HG03460 (cell line): ENCODE data around the gene RETREG1.
"Not testable (repeated sequence)": the region's sequence is repeated elsewhere in the genome, so short reads cannot be mapped to it uniquely, and the experiment has no call there.

ENCODE experiments used
- ATAC-seq: cut with Tn5 transposase; IDR thresholded peaks from one replicate; pipeline ENCODE4 v1.9.1; 2021; ENCODE audit not compliant: unreplicated experiment

The RETREG1 gene, protein sequence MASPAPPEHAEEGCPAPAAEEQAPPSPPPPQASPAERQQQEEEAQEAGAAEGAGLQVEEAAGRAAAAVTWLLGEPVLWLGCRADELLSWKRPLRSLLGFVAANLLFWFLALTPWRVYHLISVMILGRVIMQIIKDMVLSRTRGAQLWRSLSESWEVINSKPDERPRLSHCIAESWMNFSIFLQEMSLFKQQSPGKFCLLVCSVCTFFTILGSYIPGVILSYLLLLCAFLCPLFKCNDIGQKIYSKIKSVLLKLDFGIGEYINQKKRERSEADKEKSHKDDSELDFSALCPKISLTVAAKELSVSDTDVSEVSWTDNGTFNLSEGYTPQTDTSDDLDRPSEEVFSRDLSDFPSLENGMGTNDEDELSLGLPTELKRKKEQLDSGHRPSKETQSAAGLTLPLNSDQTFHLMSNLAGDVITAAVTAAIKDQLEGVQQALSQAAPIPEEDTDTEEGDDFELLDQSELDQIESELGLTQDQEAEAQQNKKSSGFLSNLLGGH

DNA sequence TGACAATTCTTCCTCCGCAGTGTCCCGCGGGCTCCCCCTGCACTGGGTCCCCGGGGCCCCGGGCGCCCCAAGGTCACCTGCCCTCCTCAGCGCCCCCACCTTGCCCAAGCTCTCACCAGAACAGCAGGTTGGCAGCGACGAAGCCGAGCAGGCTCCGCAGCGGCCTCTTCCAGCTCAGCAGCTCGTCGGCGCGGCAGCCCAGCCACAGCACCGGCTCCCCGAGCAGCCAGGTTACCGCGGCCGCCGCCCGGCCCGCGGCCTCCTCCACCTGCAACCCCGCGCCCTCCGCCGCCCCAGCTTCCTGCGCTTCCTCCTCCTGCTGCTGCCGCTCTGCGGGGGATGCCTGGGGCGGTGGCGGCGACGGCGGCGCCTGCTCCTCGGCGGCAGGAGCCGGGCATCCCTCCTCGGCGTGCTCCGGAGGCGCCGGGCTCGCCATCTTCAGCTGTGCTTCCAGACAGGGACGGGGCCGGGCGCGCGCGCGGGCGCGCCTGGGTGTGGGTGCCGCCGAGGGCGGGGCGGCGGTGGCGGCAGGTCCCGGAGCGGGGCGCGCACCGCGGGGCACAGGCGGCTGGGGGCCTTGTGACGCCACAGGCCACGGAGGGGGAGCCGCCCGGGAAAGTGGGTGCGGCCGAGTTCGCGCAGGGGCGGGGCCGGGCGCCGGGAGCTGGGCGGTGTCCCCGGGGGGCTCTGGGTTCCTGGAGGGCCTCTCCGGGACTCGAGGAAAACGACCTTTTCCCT, at the start of gene RETREG1:
RETREG1 (minus strand) TSS at position 462 of the 738 bp plus-strand sequence; CDS start at position 436, 26 bp downstream.
- ATAC-seq = peak; percentile 61

DNA sequence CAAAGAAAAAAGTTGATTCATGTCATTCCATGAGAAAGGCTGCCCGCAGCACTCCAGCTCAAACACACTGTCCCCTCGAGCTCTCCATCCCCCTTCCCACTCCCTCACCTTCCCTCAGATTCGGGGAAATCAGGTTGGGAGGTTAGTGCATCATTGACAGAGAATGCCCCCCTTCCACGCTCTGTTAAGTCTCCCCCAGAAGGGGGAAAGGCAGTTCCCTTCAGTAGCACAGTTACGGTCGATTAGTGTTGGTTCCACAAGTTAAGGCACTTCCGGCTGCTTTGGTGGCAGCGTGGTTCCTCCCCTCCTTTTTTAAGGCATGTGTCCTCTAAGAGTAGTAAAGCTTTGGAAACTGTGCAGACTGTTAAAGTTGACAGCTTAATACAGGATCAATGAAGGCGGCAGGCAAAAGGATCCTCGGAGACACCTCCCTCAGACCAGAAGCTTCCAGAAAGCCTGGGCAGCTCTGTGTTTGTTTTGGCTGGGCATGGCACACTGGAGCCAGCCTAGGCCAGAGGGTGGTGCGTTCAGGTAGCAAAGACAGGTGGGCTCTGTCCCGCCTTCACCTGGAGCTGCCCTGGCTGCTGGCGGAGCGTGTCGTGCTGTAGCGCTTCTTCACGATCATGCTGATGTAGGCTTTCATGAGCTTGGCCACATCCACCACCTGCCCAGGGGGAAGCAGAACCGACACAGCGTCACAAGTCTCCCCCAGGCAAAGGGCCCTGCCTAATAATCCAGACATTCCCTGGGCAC, 49.5 kb upstream of the RETREG1 start:
- no peak for ATAC-seq

DNA sequence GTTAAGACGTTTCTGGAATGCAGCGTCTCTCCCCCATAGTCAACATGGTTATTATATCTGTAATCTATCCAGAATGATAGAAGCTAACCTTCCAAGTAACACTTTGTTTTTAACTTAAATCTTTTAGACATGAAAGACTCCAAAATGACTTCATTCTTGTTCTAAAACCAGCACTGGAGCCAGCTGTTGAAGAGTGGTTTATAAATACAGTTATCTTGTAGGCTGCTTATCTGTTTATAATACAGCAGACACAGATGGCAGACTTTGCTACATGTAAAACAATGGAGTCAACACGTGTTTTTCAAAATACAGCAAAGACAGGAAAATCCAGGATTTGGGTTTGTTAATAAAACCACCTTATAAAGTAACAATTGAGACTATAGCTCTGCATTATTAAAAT, 48.8 kb upstream of the RETREG1 start:
- ATAC-seq = no peak

DNA sequence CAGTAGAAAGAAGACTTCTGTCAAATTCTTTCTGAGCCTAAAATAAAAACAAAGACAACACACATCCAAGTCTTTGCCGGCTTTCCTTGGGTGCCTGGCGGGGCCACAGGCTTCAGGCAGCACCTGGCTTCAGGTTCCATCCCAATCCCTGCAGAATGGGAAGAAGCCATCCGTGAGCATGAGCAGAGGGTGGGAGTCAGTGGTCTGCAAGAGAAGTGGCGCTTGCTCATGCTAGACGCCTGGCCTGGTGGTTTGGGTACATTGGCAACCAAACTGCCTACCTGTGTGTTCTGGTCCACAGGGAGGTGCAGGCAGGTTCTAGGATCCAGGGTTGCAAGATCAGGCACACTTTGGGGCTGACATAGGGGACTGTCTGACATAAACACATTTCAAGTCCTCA, 47.6 kb upstream of the RETREG1 start:
- ATAC-seq = no peak

DNA sequence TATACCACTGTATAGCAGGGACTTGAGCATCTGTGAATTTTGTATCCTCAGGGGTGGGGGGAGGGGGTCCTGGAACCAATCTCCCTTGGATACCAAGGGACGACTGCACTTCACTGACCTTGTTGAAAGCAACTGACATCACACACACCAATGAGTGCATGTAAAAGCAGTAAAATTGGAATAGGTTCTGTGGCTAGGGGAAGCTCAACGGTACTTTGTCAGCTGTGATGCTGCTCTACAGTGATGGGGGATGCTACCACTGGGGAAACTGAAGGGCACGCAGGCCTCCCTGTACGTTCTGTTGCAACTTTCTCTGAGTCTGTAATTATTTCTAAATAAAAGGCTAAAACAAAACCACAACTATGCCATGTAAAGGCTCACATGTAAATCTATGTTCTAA, 47.0 kb upstream of the RETREG1 start:
- ATAC-seq = no peak

DNA sequence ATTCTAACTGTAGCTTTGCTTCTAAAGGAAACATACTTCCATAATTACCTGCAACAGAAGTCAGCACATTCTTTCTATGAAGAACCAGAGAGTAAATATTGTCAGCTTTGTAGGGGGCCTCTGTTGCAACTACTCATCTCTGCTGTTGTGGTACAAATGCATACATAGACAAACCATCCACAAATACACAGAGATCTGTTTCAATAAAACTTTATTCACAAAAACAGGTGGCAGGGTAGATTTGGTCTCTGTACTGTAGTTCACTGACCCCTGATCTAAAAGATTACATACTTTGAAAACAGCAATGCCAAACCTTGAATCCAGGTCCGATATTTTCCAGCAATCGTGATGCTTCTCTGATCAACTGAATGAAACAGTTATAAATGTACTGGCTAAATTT, 44.9 kb upstream of the RETREG1 start:
- no peak for ATAC-seq

DNA sequence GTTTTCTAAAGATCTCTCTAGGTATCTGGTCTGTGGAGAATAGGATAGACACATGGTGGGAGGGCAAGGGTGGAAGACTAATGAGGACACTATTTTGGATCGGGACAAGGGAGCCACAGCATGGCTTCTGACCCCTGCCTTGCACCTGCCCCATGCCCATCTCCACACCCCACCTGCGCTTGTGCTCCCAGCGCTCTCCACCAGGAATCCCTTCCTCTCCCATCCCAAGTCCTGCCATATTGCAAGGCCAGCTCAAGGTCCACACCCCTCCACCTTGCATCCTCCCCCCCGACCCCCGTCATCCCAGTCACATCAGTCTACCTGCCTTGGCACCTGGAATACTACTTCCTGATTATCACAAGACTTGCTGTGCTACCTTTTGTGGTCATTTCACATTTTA, 44.2 kb upstream of the RETREG1 start:
- no peak for ATAC-seq

DNA sequence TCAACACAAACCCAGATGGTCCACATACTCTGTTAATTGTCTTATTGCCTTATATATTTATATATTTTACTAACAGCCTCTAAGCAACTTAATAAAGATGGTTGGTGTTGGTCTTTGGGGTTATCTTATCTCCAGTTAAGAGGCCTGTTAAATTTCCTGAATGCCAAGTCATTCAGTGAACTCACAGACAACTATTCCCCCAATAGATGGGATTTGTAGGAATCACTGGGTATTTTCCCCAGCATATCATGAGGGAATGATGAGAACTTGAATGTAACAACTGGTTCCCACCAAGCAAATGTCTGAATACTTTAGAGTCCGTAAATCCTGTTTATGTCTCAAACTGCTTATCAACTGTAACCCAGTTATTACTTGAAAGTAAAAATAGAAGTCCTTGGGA, 42.7 kb upstream of the RETREG1 start:
- no peak for ATAC-seq

DNA sequence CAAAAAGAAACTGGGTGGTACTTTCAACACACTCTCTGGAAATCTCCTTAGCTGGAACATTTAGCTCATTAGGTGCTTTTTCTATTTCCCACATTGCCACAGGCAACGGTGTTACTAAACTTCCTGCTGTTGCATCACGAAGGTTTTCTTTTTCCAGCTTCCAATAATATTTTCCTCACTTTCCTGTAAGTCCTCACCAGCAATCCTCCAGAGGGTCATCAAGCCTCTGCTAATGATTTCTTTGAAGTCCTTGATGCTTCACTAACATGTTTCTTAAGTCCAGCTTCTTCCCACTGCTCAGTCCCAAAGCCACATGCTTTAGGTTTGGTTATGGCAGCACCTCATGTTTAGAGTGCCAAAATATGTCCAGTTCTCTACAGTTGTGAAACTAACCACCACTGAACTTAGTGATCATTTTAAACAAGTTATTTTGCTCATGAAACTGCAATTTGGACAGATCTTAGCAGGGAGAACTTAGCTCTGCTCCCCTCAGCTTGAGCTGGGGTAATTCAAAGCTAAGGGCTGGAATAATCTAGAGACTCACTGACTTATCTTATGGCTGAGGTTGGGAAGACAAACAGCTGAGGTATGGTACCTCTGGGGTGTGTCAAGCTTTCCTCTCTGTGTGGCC, 39.9 kb upstream of the RETREG1 start:
- ATAC-seq = no peak

DNA sequence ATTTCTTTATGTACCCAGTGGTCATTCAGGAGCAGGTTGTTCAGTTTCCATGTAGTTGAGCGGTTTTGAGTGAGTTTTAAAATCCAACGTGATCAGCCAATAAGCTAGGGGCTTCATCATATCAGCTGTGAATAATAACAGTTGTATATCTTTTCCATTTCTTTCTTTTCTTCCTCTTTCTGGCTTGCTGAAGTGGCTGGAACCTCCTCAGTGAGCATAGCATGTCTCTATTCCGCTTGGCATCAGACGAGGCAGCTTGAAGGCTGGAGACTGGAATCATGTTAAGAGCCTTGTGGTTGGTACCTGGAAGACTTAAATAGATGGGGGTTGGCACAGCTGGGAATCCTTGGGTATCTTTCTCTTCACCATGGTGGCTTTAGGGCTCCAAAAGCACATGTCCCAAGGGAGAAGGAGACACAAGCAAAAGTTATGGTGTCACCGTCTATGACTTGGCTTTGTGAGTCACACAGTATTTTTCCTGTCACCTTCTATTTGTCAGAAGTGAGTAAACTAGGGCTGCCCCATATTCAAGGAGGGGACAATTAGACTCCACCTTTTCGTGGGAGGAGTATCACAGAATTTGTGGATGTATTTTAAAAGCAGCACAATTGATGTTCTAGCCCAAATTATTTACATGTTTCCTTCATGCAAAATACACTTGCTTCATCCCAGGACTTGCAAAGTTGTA, 38.0 kb upstream of the RETREG1 start:
- ATAC-seq = no peak

DNA sequence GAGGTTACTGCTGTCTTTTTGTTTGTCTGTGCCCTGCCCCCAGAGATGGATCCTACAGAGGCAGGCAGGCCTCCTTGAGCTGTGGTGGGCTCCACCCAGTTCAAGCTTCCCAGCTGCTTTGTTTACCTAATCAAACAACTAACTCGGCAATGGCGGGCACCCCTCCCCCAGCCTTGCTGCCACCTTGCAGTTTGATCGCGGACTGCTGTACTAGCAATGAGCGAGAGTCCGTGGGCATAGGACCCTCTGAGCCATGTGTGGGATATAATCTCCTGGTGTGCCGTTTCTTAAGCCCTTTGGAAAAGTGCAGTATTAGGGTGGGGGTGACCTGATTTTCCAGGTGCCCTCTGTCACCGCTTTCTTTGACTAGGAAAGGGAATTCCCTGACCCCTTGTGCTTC, 31.9 kb upstream of the RETREG1 start:
- not testable (repeated sequence) for ATAC-seq

DNA sequence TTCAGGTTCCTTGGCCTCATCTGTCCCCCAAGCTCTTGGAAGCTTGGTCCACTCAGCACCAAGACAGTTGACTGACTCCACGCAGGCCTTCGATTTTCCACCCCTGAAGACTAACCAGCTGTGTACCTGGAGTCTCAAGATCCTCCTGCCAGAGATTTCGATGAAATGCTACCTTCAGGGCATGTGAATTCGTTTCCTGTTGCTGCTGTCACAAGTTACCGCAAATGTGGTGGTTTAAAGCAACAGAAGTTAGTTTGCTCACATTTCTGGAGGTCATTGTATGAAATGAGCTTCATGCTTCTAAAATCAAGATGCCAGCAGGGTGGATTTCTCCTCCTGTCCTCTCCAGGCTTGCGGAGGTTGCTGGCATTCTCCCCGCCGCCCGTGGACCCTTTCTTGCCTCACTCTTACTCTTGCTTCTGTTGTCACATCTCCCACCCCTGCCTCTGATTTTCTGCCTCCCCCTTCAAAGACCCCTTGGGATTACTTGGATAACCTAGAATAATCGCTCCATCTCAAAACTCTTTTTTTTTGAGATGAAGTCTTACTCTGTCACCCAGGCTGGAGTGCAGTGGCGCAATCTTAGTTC, 27.6 kb upstream of the RETREG1 start:
- no peak for ATAC-seq

DNA sequence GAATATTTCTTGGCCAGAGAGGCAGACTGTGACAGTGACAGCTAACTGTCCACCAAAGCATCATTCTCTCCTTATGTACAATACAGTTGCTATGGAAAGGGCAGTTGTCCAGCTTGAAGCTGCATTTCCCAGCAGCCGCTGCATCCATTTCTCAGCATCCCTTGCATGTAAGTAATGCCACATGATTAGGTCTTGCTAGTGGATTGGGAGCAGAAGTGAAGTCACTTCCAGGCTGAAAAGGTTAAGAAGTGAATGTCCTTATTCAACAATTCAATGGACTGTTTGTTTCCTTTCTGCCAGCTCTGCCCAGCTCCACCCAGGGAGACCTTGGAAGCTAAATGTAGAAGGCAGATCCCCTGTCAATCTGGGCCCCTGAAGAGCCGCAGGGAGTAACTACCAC, 26.1 kb upstream of the RETREG1 start:
- ATAC-seq = no peak

DNA sequence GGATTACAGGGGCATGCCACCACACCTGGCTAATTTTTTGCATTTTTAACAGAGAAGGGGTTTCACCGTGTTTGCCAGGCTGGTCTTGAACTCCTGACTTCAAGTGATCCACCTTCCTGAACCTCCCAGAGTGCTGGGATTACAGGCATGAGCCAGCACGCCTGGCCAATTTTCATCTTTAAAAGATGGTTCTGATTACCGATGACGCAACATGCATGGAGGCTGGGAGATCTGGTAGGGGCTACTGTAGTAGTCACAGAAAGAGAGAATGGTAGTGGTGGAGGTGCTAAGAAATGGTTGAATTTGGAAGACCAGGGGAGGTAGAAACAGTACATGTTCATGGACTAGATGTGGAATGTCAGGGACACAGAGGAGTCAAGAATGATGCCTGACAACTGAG, 22.4 kb upstream of the RETREG1 start:
- ATAC-seq = no peak

DNA sequence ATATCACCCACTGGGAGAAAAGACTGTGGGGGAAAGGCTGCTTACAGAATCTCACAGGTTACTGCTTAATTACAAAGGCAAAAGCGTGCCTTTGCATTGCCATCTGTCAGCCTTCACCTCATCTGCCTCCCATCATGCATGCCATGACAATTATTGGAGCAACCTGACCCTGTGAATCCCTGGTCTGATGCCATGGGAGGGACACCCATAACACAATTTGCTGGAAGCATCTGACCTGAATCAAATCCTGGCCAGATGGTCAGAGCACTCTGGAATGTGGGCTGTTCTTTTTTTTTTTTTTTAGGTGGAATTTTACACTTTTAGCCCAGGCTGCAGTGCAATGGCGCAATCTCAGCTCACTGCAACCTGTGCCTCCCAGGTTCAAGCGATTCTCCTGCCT, 11.6 kb upstream of the RETREG1 start:
- no peak for ATAC-seq

DNA sequence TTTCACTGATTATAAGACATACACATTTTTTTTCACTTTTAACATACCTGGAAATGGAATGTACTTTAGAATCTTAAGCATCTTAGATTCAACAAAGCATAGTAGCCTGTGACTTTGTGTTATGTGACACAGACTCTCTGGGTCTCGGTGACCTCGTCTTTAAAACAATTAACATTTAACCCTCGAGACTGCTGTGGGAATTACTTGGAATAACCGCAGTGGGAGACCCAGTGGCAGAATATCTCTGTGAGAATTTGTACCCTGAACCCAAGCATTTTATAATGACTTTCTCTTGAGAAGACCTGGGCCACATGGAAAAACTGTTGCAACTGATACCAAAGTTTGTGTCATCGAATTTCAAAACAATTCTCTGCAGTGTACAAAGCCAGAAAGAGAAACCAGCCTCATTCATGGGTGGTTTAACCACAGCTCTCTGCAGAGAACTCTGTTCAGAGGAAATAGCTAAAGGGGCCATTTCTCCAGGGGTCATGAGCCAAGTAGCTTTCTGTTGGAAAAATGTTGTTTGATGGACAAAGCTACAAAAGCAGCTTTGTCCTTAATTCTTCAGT, 10.0 kb upstream of the RETREG1 start:
- ATAC-seq = peak; percentile 65

DNA sequence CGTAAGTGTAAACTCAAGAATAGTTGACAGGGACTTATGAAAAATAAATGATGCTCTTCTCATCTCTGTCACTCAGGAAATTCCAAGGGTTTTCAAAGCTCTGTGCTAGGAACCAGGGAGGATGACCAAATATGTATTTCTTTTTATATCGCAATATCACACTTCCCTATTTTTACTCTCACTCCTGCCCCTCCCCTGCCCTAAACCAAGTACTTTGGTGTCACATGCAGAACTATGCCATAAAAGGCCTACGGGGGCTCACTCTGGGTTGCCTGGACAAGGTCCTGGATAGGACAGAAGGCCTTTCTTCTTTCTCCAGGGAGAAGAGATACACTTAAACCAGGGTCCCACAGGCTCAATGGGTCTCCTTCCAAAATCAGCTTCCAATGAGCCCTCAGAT, 8.3 kb upstream of the RETREG1 start:
- ATAC-seq = no peak

DNA sequence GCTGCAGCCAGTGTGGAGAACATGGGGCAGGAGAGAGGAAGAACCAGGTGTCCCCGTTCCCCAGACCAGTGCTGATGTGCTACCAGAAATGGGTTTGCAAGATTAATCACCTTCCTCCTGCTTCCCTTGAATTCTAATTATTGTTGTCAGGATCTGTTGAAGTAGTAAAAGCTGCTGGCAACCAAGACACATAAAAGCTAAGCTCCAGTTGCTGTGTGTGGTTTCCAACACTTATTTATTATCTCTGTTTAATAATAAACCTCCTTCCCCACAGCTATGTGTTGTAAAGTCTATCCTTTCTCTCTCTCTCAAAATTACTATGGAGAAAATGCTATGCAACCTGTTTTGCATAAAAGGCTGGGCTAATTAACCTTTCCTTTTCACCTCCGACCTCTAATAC, 2.3 kb upstream of the RETREG1 start:
- ATAC-seq = peak; percentile 29

DNA sequence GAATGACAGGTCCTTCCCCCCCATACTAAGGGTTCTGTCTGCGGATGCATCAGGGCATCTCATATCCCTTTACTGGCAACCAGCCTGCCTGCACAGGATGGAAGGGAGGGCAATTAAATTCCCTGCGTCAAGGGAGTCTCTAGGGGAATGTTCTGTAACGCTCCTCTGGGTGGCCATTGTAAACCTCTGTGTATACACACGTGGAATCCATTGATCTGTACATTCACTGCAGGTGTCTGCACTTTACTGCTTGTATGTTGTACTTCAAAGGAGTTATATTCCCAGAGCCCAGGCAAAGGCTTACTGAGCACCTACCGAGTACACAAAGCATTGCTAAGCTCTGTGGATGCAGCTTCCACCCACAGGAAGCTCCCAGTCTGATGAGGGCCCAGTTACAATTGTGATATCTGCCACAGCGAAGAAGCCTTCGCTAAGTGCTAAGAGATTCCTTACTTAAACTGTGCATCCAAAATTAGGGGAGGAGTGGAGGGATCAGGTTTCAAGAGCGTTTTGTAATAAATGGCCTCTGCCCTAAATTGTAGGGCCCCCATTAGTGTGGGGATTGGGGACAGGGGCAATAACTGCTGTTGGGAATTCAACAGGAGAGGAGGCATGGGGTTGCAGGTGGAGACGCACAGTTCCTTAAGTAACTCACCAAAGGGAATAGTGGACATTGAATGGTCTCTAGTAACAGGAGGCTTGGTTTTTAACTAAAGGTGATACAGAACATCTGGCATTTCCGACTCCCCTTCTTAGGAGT, 1.5 kb upstream of the RETREG1 start:
- no peak for ATAC-seq
